K562 (cell line): ENCODE measurements around the gene CLCN6. TPM values are rescaled to one million over a fixed set of nuclear protein-coding genes. Genes with fewer than 3 reads are reported as not detected.

ENCODE experiments used
- ATAC-seq: fragments of 200-7000 bp; cut with Tn5 transposase; 3 replicates; pipeline ENCODE4 v1.9.1; 2020; ENCODE audit warnings: moderate library complexity
- BruUV-seq: library from RNA; stranded (reverse); fragments of 400-500 nt; replicated peaks from 2 replicates; lab custom pipeline; 2021; lab: Mats Ljungman, UMichigan
- CTCF ChIA-PET: fragments of 300-600 bp; formaldehyde crosslinking; extraction: SDS; loops from one replicate; lab custom pipeline; 2021; ENCODE audit warnings: low intra/inter-chr PET ratio; lab: Yijun Ruan, JAX
- POLR2A ChIA-PET: fragments of 300-600, 350-650 bp; sonication (Branson Sonifier 250); formaldehyde crosslinking; extraction: SDS; loops from one replicate; lab custom pipeline; 2021; ENCODE audit warnings: antibody characterized with exemption, inconsistent platforms; lab: Yijun Ruan, JAX
- DNase-seq, 4 experiments: peaks; one replicate each; pipeline versions ENCODE4 v3.0.0 to v3.0.0-alpha.2; 2011 to 2018; ENCODE audit warnings: low spot score in 3 of 4, mixed read lengths in 3 of 4; ENCODE audit errors: extremely low read depth in 1 of 4
- FAIRE-seq: peaks from 2 replicates; lab custom pipeline; 2011; peaks lifted over from hg19 to GRCh38; lab: Jason Lieb, UNC
- H2AFZ ChIP-seq: 2 replicates; pipeline ENCODE4 v1.6.0; 2011; ENCODE audit warnings: low read depth, low read length, control low read depth, inconsistent platforms
- H3K27ac ChIP-seq: fragments of 200-600 bp; 3 replicates; pipeline ENCODE4 v1.8.0; 2011; ENCODE audit warnings: low read depth, mild to moderate bottlenecking, control low read depth, inconsistent platforms, low read length, moderate library complexity, mixed read lengths; ENCODE audit errors: extremely low read depth
- H3K27me3 ChIP-seq, 2 experiments: fragments of 300-600 bp in 1 of 2; 2 replicates in 1 of 2; 3 replicates in 1 of 2; pipeline versions ENCODE4 v1.6.0 to v1.8.0; 2011; ENCODE audit warnings: inconsistent platforms in 2 of 2, low read length in 2 of 2, mild to moderate bottlenecking in 1 of 2, mixed read lengths in 1 of 2, moderate library complexity in 1 of 2; ENCODE audit not compliant: control insufficient read depth in 2 of 2, insufficient read depth in 2 of 2
- H3K36me3 ChIP-seq: fragments of 300-600 bp; 3 replicates; pipeline ENCODE4 v1.8.0; 2011; ENCODE audit warnings: mild to moderate bottlenecking, low read length, inconsistent platforms; ENCODE audit not compliant: control insufficient read depth, insufficient read depth
- H3K4me1 ChIP-seq, 2 experiments: fragments of 200-600 bp in 1 of 2; replicated peaks in 1 of 2; 2 replicates in 1 of 2; 3 replicates in 1 of 2; pipeline versions ENCODE4 v1.5.1 to v1.8.0; 2011; ENCODE audit warnings: inconsistent platforms in 2 of 2, low read length in 2 of 2, mild to moderate bottlenecking in 1 of 2, mixed read lengths in 1 of 2, moderate library complexity in 1 of 2; ENCODE audit not compliant: control insufficient read depth in 2 of 2, insufficient read depth in 2 of 2
- H3K4me2 ChIP-seq: 2 replicates; pipeline ENCODE4 v1.6.1; 2011; ENCODE audit warnings: low read length, control low read depth, inconsistent platforms, mixed read lengths; ENCODE audit not compliant: insufficient read depth
- H3K4me3 ChIP-seq: fragments of 200-600 bp; sonication (generic), shearing (Covaris generic); 2 replicates; pipeline ENCODE4 v1.5.1; 2016; ENCODE audit warnings: control low read depth, inconsistent platforms
- H3K79me2 ChIP-seq: fragments of 200-600 bp; 3 replicates; pipeline ENCODE4 v1.8.0; 2011; ENCODE audit warnings: low read length, inconsistent platforms; ENCODE audit not compliant: control insufficient read depth, insufficient read depth
- H3K9ac ChIP-seq, 2 experiments: 2 replicates each; pipeline versions ENCODE4 v1.6.0 to v1.6.1; 2011; ENCODE audit warnings: low read depth in 2 of 2, low read length in 2 of 2, control low read depth in 1 of 2, inconsistent platforms in 1 of 2, mild to moderate bottlenecking in 1 of 2, mixed read lengths in 1 of 2; ENCODE audit not compliant: insufficient read depth in 1 of 2
- H3K9me1 ChIP-seq: one replicate; pipeline ENCODE4 v1.6.0; 2011; ENCODE audit warnings: inconsistent platforms, mild to moderate bottlenecking, low read length, moderate library complexity; ENCODE audit not compliant: control insufficient read depth, insufficient read depth
- H3K9me3 ChIP-seq: replicated peaks from 2 replicates; pipeline ENCODE4 v1.5.1; 2011; ENCODE audit warnings: low read depth, low read length, inconsistent platforms; ENCODE audit not compliant: control insufficient read depth, insufficient read depth
- H4K20me1 ChIP-seq: replicated peaks from 2 replicates; pipeline ENCODE4 v1.6.1; 2011; ENCODE audit warnings: low read length, inconsistent platforms, mixed read lengths; ENCODE audit not compliant: control insufficient read depth, insufficient read depth
- BRCA1 ChIP-seq, 2 experiments: fragments of 450-650 bp in 1 of 2; sonication (generic) in 1 of 2; formaldehyde crosslinking in 1 of 2; IDR thresholded peaks; 2 replicates each; pipeline versions ENCODE4 v1.5.0 to v1.6.1; 2017 to 2020; ENCODE audit warnings: mild to moderate bottlenecking in 1 of 2, missing genetic modification reagents in 1 of 2
- C11orf30 ChIP-seq: fragments of 450-650 bp; IDR thresholded peaks from 2 replicates; pipeline ENCODE4 v1.6.1; 2016; ENCODE audit warnings: low read depth, mild to moderate bottlenecking
- DACH1 ChIP-seq: fragments of 450-650 bp; IDR thresholded peaks from 2 replicates; pipeline ENCODE4 v1.6.1; 2018; ENCODE audit not compliant: partially characterized antibody
- ESRRB ChIP-seq: fragments of 250-450 bp; sonication (Bioruptor Pico); IDR thresholded peaks from 2 replicates; pipeline ENCODE4 v1.5.0; 2020; ENCODE audit warnings: mild to moderate bottlenecking, moderate library complexity, borderline replicate concordance
- HMGN3 ChIP-seq: IDR thresholded peaks from 2 replicates; pipeline ENCODE4 v1.6.1; 2011; ENCODE audit warnings: borderline replicate concordance, low read depth, mild to moderate bottlenecking, mixed read lengths, low read length; ENCODE audit not compliant: insufficient read length; ENCODE audit errors: extremely low read depth
- MAFF ChIP-seq: IDR thresholded peaks from 2 replicates; pipeline ENCODE4 v1.6.1; 2012; ENCODE audit warnings: low read length, improper control_type of control experiment
- NR2C1 ChIP-seq, 2 experiments: fragments of 450-650 bp; IDR thresholded peaks; 2 replicates each; pipeline ENCODE4 v1.6.1; 2017; ENCODE audit warnings: mild to moderate bottlenecking in 2 of 2, antibody characterized with exemption in 1 of 2, inconsistent platforms in 1 of 2, missing compliant biosample characterization in 1 of 2, missing genetic modification characterization in 1 of 2
- POLR2A ChIP-seq: fragments of 450-650 bp; conservative IDR thresholded peaks from 2 replicates; pipeline ENCODE4 v1.6.1; 2016
- SIN3A ChIP-seq, 2 experiments: fragments of 150-350 bp in 1 of 2; IDR thresholded peaks; 2 replicates each; pipeline ENCODE4 v1.6.1; 2011 to 2016; ENCODE audit warnings: borderline replicate concordance in 2 of 2, low read depth in 2 of 2, low read length in 2 of 2, mild to moderate bottlenecking in 2 of 2, moderate library complexity in 2 of 2; ENCODE audit not compliant: control insufficient read depth in 1 of 2
- SUPT5H ChIP-seq: fragments of 450-650 bp; IDR thresholded peaks from 2 replicates; pipeline ENCODE4 v1.6.1; 2016
- TEAD4 ChIP-seq, 2 experiments: sonication (generic) in 1 of 2; formaldehyde crosslinking in 1 of 2; IDR thresholded peaks; 2 replicates each; pipeline versions ENCODE4 v1.6.1 to v1.8.0; 2012 to 2022; ENCODE audit warnings: borderline replicate concordance in 1 of 2, inconsistent platforms in 1 of 2, low read length in 1 of 2, mild to moderate bottlenecking in 1 of 2, missing genetic modification reagents in 1 of 2
- ZNF282 ChIP-seq: sonication (generic); formaldehyde crosslinking; IDR thresholded peaks from 2 replicates; pipeline ENCODE4 v1.8.1; 2023; ENCODE audit warnings: missing genetic modification reagents
- ZNF316 ChIP-seq: fragments of 450-650 bp; IDR thresholded peaks from 2 replicates; pipeline ENCODE4 v1.6.1; 2016
- WGBS: fragments of 100-300 bp; shearing (Covaris generic); methylation state at CpG from one replicate; pipeline ENCODE4 v1.1.6; 2016; ENCODE audit warnings: low coverage, mixed read lengths; ENCODE audit not compliant: insufficient coverage; ENCODE audit errors: missing lambda C conversion rate; 5-methylcytosine and 5-hydroxymethylcytosine counted together
- in situ Hi-C: fragments of 300-500 bp; cut with MboI; formaldehyde crosslinking; loops from 4 replicates; pipeline ENCODE4 v1.15.0; 2018; ENCODE audit warnings: inconsistent platforms, mixed read lengths
- intact Hi-C: fragments of 100-400 bp; cut with micrococcal nuclease; formaldehyde crosslinking; loops from 2 replicates; pipeline ENCODE4 v1.14.2; 2022
- polyA plus RNA-seq, 8 experiments: library from polyadenylated mRNA; depleted of rRNA in 4 of 8; stranded (reverse) in 5 of 8; unstranded in 3 of 8; fragments of >200 nt; fragmentation: Nextera tagmentation in 2 of 8; fragmentation: Illumina TruSeq in 1 of 8; extraction: Ambion mirVana in 2 of 8; extraction: Trizol in 1 of 8; gene quantifications; 2 replicates each; pipeline versions ENCODE4 v1.2.1 to v1.2.3, GENCODE V29; 2011 to 2014; ENCODE audit warnings: inconsistent platforms in 1 of 8, missing spikeins in 1 of 8
- total RNA-seq, 7 experiments: library from RNA; depleted of rRNA in 6 of 7; stranded (reverse); fragments of >200 nt in 6 of 7; fragmentation: Illumina TruSeq in 2 of 7; extraction: Trizol in 2 of 7; gene quantifications; 2 replicates each; pipeline versions ENCODE4 v1.2.1 to v1.2.3, GENCODE V29; 2011 to 2021; ENCODE audit warnings: low replicate concordance in 1 of 7
- TF ChIP-seq, protein P1 (sequence below): sonication (generic); formaldehyde crosslinking; IDR thresholded peaks from 2 replicates; pipeline ENCODE4 v1.8.1; 2023; ENCODE audit warnings: mild to moderate bottlenecking, missing genetic modification reagents

CLCN6 gene
- total and polyA plus RNA-seq, 9 of the 15 experiments (the other 6 are each of a cell fraction or from before 2014, with no cell fraction given), result 2.0 to 21.8 (median 13.6) TPM

DNA sequence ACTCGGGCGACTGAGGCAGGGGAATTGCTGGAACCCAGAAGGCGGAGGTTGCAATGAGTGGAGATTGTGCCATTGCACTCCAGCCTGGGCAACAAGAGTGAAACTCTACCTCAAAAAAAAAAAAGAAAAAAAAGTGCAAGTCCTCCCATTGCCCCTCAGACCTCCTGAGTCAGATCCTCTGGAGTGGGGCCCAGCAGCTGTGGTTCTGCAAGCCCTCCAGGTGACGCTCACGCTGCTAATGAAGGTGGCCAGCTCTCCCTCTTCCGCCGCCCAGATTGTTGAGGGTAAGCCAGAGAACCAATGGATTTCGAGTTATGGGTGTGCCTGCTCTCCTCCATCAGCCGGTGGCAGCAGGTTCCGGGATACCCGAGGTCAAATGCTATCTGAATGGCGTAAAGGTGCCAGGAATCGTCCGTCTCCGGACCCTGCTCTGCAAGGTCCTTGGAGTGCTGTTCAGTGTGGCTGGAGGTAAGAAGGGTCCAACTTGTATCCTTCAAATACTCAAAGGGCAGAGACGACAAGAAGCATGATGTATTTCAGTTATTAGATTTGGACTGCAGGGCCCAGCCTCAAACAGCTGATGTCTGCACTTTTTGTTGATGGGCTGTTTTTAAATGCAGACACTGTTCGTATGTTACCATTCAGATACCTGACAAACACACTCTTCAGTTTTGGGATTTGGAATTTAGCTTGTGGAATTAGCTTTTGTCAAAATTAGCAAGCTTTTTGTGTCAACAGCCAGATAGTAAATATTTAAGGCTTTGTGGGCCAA lies 17.6 kb downstream of the CLCN6 start:
- Histone ChIP-seq H3K27me3 (no peaks in the 10 kb centered on the region), H2AFZ (no peak overlapping the region), H3K36me3 (peaks cover 83% of the 10 kb centered on the region), H3K9ac (no peak overlapping the region; a peak in 1 of 4 replicates), H3K9me3 (no peaks in the 10 kb centered on the region), H3K4me3 (no peak overlapping the region), H3K9me1 (no peaks in the 10 kb centered on the region), H3K79me2 (no peaks in the 10 kb centered on the region), H4K20me1 (no peaks in the 10 kb centered on the region), H3K27ac (no peak overlapping the region), H3K4me1 (no peaks in the 10 kb centered on the region), H3K4me2 (no peak overlapping the region)
- BruUV-seq, result no TSS peak
- WGBS, result 89% methylated on average over 17 of the region's 17 CpGs
- ChIA-PET POLR2A (interaction anchor here (0.6 to 3.4 kb wide), 13 partner anchors 8 to 237 kb away, joined by 3 to 41 read pairs (median 4); no protein-coding TSS in a partner anchor), CTCF (no interaction called here)
- TF ChIP-seq POLR2A (0 out of 2 replicates have a peak, but pooled peaks have one; percentile 48), TEAD4 (IDR thresholded peaks at IDR 0.05; ENCODE audit: low read length) (no peak), TEAD4 (CRISPR knock-in tag; IDR thresholded peaks at IDR 0.05; ENCODE audit: borderline replicate concordance) (no peak), NR2C1 (IDR thresholded peaks at IDR 0.05) (no peak), NR2C1 (tag; IDR thresholded peaks at IDR 0.05) (no peak), HMGN3 (no peak), SUPT5H (0 out of 2 replicates have a peak, but pooled peaks have one; percentile 29), ZNF282 (no peak), DACH1 (no peak), BRCA1 (IDR thresholded peaks at IDR 0.05) (no peak), BRCA1 (CRISPR knock-in tag; IDR thresholded peaks at IDR 0.05) (no peak), C11orf30 (peak; percentile 32; the same call in 1 of the 2 replicates), SIN3A (IDR thresholded peaks at IDR 0.05; ENCODE audit: borderline replicate concordance in 2 of 2, control insufficient read depth in 1 of 2, low read depth in 2 of 2, low read length in 2 of 2) (0 out of 4 replicates have a peak, but pooled peaks of 1 of the 2 experiments have one; percentile 32), ZNF316 (peak; percentile 62; the same call in 1 of the 2 replicates), ESRRB (CRISPR knock-in tag) (no peak), MAFF (peak; percentile 20; the same call in 1 of the 2 replicates)
- TF ChIP-seq, protein P1, sequence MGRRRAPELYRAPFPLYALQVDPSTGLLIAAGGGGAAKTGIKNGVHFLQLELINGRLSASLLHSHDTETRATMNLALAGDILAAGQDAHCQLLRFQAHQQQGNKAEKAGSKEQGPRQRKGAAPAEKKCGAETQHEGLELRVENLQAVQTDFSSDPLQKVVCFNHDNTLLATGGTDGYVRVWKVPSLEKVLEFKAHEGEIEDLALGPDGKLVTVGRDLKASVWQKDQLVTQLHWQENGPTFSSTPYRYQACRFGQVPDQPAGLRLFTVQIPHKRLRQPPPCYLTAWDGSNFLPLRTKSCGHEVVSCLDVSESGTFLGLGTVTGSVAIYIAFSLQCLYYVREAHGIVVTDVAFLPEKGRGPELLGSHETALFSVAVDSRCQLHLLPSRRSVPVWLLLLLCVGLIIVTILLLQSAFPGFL (CRISPR knock-in tag), result no peak
- in situ Hi-C loops (no loop called here), intact Hi-C loops (no loop called here)
- DNase-seq (no peak), FAIRE-seq (peak; percentile 57), ATAC-seq (no peak; the same call in 2 of the 3 replicates)
